ENCODE measurements around the gene ATF7IP.
A peak's percentile ranks its signal among the peaks of the same experiment; 100 is the strongest.

Gene ATF7IP

DNA sequence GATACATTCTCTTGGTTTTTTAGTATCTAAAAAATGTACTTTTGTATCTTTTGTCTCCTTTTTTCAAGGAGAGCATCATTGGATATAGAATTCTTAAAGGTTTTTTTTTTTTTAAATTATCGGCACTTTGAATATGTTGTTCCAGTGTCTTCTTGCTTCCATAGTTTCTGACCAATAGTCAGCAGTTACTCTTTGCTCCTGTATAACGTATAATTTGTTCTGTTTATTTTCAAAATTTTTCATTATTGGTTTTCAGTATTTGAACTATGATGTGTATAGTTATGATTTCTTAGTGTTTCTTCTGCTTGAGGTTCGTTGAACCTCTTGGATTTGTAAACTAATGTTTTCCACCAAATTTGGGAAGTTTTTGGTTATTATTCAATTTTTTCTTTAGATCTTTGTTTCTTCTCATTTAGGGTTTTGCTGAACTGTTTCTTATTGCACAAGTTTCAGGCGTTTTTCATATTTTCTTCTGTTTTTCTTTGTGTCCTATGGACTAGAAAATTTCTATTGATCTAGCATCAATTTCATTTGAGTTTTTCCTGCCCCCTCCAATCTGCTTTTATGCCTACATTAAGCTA lies 108.3 kb downstream of the ATF7IP start (continued):
- TF ChIP-seq, protein P1, sequence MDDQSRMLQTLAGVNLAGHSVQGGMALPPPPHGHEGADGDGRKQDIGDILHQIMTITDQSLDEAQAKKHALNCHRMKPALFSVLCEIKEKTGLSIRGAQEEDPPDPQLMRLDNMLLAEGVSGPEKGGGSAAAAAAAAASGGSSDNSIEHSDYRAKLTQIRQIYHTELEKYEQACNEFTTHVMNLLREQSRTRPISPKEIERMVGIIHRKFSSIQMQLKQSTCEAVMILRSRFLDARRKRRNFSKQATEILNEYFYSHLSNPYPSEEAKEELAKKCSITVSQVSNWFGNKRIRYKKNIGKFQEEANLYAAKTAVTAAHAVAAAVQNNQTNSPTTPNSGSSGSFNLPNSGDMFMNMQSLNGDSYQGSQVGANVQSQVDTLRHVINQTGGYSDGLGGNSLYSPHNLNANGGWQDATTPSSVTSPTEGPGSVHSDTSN (CRISPR knock-in tag; IDR thresholded peaks at IDR 0.05) = no peak
- TF ChIP-seq ZNF510 (tag by site-specific recombination; IDR thresholded peaks at IDR 0.05; ENCODE audit: insufficient replicate concordance) = peak; percentile 10
- no peak for TF ChIP-seq MEIS1 (CRISPR knock-in tag; IDR thresholded peaks at IDR 0.05; ENCODE audit: borderline replicate concordance)
- TF ChIP-seq, protein P2, sequence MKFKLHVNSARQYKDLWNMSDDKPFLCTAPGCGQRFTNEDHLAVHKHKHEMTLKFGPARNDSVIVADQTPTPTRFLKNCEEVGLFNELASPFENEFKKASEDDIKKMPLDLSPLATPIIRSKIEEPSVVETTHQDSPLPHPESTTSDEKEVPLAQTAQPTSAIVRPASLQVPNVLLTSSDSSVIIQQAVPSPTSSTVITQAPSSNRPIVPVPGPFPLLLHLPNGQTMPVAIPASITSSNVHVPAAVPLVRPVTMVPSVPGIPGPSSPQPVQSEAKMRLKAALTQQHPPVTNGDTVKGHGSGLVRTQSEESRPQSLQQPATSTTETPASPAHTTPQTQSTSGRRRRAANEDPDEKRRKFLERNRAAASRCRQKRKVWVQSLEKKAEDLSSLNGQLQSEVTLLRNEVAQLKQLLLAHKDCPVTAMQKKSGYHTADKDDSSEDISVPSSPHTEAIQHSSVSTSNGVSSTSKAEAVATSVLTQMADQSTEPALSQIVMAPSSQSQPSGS (tag by site-specific recombination; IDR thresholded peaks at IDR 0.05; ENCODE audit: low read depth) = no peak
- TF ChIP-seq, protein P3, sequence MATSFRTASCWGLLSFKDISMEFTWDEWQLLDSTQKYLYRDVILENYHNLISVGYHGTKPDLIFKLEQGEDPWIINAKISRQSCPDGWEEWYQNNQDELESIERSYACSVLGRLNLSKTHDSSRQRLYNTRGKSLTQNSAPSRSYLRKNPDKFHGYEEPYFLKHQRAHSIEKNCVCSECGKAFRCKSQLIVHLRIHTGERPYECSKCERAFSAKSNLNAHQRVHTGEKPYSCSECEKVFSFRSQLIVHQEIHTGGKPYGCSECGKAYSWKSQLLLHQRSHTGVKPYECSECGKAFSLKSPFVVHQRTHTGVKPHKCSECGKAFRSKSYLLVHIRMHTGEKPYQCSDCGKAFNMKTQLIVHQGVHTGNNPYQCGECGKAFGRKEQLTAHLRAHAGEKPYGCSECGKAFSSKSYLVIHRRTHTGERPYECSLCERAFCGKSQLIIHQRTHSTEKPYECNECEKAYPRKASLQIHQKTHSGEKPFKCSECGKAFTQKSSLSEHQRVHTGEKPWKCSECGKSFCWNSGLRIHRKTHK (tag by site-specific recombination; IDR thresholded peaks at IDR 0.05) = 0 out of 2 replicates have a peak, but pooled peaks have one; percentile 28
- no peak for TF ChIP-seq PRDM2 (tag by site-specific recombination; IDR thresholded peaks at IDR 0.05; ENCODE audit: borderline replicate concordance)
- TF ChIP-seq, protein P4, sequence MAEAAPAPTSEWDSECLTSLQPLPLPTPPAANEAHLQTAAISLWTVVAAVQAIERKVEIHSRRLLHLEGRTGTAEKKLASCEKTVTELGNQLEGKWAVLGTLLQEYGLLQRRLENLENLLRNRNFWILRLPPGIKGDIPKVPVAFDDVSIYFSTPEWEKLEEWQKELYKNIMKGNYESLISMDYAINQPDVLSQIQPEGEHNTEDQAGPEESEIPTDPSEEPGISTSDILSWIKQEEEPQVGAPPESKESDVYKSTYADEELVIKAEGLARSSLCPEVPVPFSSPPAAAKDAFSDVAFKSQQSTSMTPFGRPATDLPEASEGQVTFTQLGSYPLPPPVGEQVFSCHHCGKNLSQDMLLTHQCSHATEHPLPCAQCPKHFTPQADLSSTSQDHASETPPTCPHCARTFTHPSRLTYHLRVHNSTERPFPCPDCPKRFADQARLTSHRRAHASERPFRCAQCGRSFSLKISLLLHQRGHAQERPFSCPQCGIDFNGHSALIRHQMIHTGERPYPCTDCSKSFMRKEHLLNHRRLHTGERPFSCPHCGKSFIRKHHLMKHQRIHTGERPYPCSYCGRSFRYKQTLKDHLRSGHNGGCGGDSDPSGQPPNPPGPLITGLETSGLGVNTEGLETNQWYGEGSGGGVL (tag by site-specific recombination; IDR thresholded peaks at IDR 0.05) = no peak
- peak; percentile 70; the same call in 1 of the 2 replicates for TF ChIP-seq ZNF626 (tag by site-specific recombination; IDR thresholded peaks at IDR 0.05)

GRCh38 chr12:14479004-14479403 lies 113.5 kb downstream of the ATF7IP start:
- H3K36me3 ChIP-seq (ENCODE audit: control insufficient read depth in 2 of 2, insufficient read depth in 1 of 2, low read length in 2 of 2) = peaks cover 20 to 61% of the 10 kb centered on the region in 2 experiments
- no peak overlapping the region for H3K4me3 ChIP-seq (ENCODE audit: low read depth, low read length)
- no peak overlapping the region for H3K27ac ChIP-seq (ENCODE audit: extremely low read depth, low read depth, low read length)
- ChIA-PET POLR2A (no interaction called here), CTCF (interaction anchor here (0.6 kb wide), 1 partner anchor 506 kb away, joined by 3 read pairs; no protein-coding TSS in a partner anchor)
- TF ChIP-seq ZNF426 (tag by site-specific recombination; IDR thresholded peaks at IDR 0.05) = no peak
- TF ChIP-seq ZNF560 (tag by site-specific recombination; IDR thresholded peaks at IDR 0.05; ENCODE audit: borderline replicate concordance) = no peak
- no peak for TF ChIP-seq ZNF768 (tag by site-specific recombination; IDR thresholded peaks at IDR 0.05)
- no peak for TF ChIP-seq ZNF266 (tag by site-specific recombination; IDR thresholded peaks at IDR 0.05; ENCODE audit: low read depth)
- TF ChIP-seq ZNF354C (tag by site-specific recombination; IDR thresholded peaks at IDR 0.05; ENCODE audit: borderline replicate concordance, low read depth) = no peak
- TF ChIP-seq HOXA7 (CRISPR knock-in tag; IDR thresholded peaks at IDR 0.05; ENCODE audit: borderline replicate concordance) = no peak
- TF ChIP-seq ZEB2 (tag by site-specific recombination; IDR thresholded peaks at IDR 0.05) = no peak
- no peak for TF ChIP-seq MZF1 (tag by site-specific recombination; IDR thresholded peaks at IDR 0.05; ENCODE audit: borderline replicate concordance)
- TF ChIP-seq ZNF157 (tag by site-specific recombination; IDR thresholded peaks at IDR 0.05) = no peak
- TF ChIP-seq ZNF664 (tag by site-specific recombination; IDR thresholded peaks at IDR 0.05) = no peak
- no peaks in the 10 kb centered on the region for H3K4me1 ChIP-seq (ENCODE audit: control insufficient read depth, insufficient read depth, low read length)
- no peaks in the 10 kb centered on the region for H3K9me3 ChIP-seq (ENCODE audit: control insufficient read depth, insufficient read depth, low read depth, low read length)
